Measurements from ENCODE around the gene CLCA2. TPM values are rescaled to one million over a fixed set of nuclear protein-coding genes. Genes with fewer than 3 reads are reported as not detected.

The CLCA2 gene
- total and polyA plus RNA-seq, 10 donors, result 0.02 to 0.06 TPM; not detected in 8

GRCh38 chr1:86466986-86467385, 43.0 kb downstream of the CLCA2 start:
- Histone ChIP-seq H3K9me3 (no peaks in the 10 kb centered on the region), H3K4me3 (no peak overlapping the region), H3K4me1 (no peaks in the 10 kb centered on the region), H3K36me3 (no peaks in the 10 kb centered on the region), H3K27me3 (replicated peaks in 1 of 7) (peaks cover 0 to 5% (median 0%) of the 10 kb centered on the region in 7 donors), H3K27ac (no peak overlapping the region)
- no peak for DNase-seq
- TF ChIP-seq POLR2AphosphoS5 (IDR thresholded peaks at IDR 0.05) (no peak), POLR2A (IDR thresholded peaks at IDR 0.05) (no peak), CTCF (IDR thresholded peaks at IDR 0.05 in 8 of 11, conservative IDR thresholded peaks at IDR 0.05 in 3 of 11) (no peak)
- intact Hi-C loops (cut with DNase I; ENCODE audit: low total_unique reads), result no loop called here
- 29 to 65% (median 52%) methylated on average over 3 to 4 of the region's 4 CpGs for WGBS, 5 donors

GRCh38 chr1:86468501-86468977, 44.6 kb downstream of the CLCA2 start, which contains the start of gene CLCA1:
Gene CLCA1, plus strand, starts transcription at chr1:86468927. Its CDS starts 45 bp downstream, at chr1:86468972.
- DNase-seq, result no peak
- Histone ChIP-seq H3K27ac (no peak within 1 kb of the TSS), H3K4me3 (no peak within 1 kb of the TSS), H3K36me3 (no peaks in the 10 kb centered on the region), H3K4me1 (no peaks in the 10 kb centered on the region), H3K9me3 (no peaks in the 10 kb centered on the region), H3K27me3 (replicated peaks in 1 of 7) (peaks cover 0 to 8% (median 0%) of the 10 kb centered on the region in 7 donors)
- no peak for TF ChIP-seq CTCF (IDR thresholded peaks at IDR 0.05 in 8 of 11, conservative IDR thresholded peaks at IDR 0.05 in 3 of 11)
- TF ChIP-seq POLR2AphosphoS5 (IDR thresholded peaks at IDR 0.05), result no peak
- no peak for TF ChIP-seq POLR2A (IDR thresholded peaks at IDR 0.05)
- WGBS, 5 donors, result 91 to 98% (median 92%) methylated on average over 7 of the region's 7 CpGs
- intact Hi-C loops (cut with DNase I; ENCODE audit: low total_unique reads), result no loop called here

GRCh38 chr1:86470859-86471258, 46.9 kb downstream of the CLCA2 start:
- H3K9me3 ChIP-seq, result no peaks in the 10 kb centered on the region
- WGBS, 5 donors, result 79 to 92% (median 87%) methylated on average over 10 of the region's 10 CpGs
- peaks cover 0 to 5% (median 0%) of the 10 kb centered on the region in 6 donors for H3K4me1 ChIP-seq
- H3K27me3 ChIP-seq (replicated peaks in 1 of 7), result peaks cover 0 to 8% (median 0%) of the 10 kb centered on the region in 7 donors
- H3K27ac ChIP-seq, result no peak overlapping the region
- TF ChIP-seq POLR2A (IDR thresholded peaks at IDR 0.05) (no peak), CTCF (IDR thresholded peaks at IDR 0.05 in 8 of 11, conservative IDR thresholded peaks at IDR 0.05 in 3 of 11) (no peak), POLR2AphosphoS5 (IDR thresholded peaks at IDR 0.05) (no peak)
- no peak overlapping the region for H3K4me3 ChIP-seq
- no peak for DNase-seq
- intact Hi-C loops (cut with DNase I; ENCODE audit: low total_unique reads), result no loop called here
- H3K36me3 ChIP-seq, result no peaks in the 10 kb centered on the region

- H3K27me3 ChIP-seq (replicated peaks in 1 of 7), result peaks cover 0 to 8% (median 0%) of the 10 kb centered on the region in 7 donors
- H3K4me3 ChIP-seq, result no peak overlapping the region
- H3K36me3 ChIP-seq, result no peaks in the 10 kb centered on the region
- intact Hi-C loops (cut with DNase I; ENCODE audit: low total_unique reads), result no loop called here
- TF ChIP-seq CTCF (IDR thresholded peaks at IDR 0.05 in 8 of 11, conservative IDR thresholded peaks at IDR 0.05 in 3 of 11), result no peak
- TF ChIP-seq POLR2AphosphoS5 (IDR thresholded peaks at IDR 0.05), result no peak
- TF ChIP-seq POLR2A (IDR thresholded peaks at IDR 0.05), result no peak
- no peak for DNase-seq
- H3K27ac ChIP-seq, result no peak overlapping the region
- peaks cover 0 to 5% (median 0%) of the 10 kb centered on the region in 6 donors for H3K4me1 ChIP-seq
- H3K9me3 ChIP-seq, result no peaks in the 10 kb centered on the region
These were observed 47.3 kb downstream of the CLCA2 start for GRCh38 chr1:86471291-86471690.
